Neuronal stem cell (in vitro differentiated cells): ENCODE measurements around the gene FIP1L1.

ENCODE experiments used
- DNase-seq: peaks from one replicate; pipeline ENCODE4 v3.0.0-alpha.2; 2013; ENCODE audit warnings: low spot score
- H2AFZ ChIP-seq: one replicate; pipeline ENCODE4 v1.6.1; 2013; ENCODE audit warnings: mild to moderate bottlenecking, low read length, inconsistent platforms
- H2AK5ac ChIP-seq: 2 replicates; pipeline ENCODE4 v1.6.1; 2013; ENCODE audit warnings: low read depth, mild to moderate bottlenecking, inconsistent platforms, low read length, moderate library complexity, mixed read lengths
- H2BK120ac ChIP-seq: 2 replicates; pipeline ENCODE4 v1.6.1; 2013; ENCODE audit warnings: low read depth, mild to moderate bottlenecking, inconsistent platforms, low read length, moderate library complexity, mixed read lengths
- H2BK12ac ChIP-seq: one replicate; pipeline ENCODE4 v1.6.1; 2013; ENCODE audit warnings: low read length, inconsistent platforms
- H2BK15ac ChIP-seq: 2 replicates; pipeline ENCODE4 v1.6.1; 2013; ENCODE audit warnings: mild to moderate bottlenecking, low read length, inconsistent platforms, mixed read lengths
- H2BK5ac ChIP-seq: one replicate; pipeline ENCODE4 v1.6.1; 2013; ENCODE audit warnings: inconsistent platforms, mild to moderate bottlenecking, low read length, moderate library complexity
- H3K14ac ChIP-seq: one replicate; pipeline ENCODE4 v1.6.1; 2013; ENCODE audit warnings: low read length, inconsistent platforms
- H3K18ac ChIP-seq: 2 replicates; pipeline ENCODE4 v1.6.1; 2013; ENCODE audit warnings: low read length, inconsistent platforms
- H3K23ac ChIP-seq: 2 replicates; pipeline ENCODE4 v1.6.1; 2013; ENCODE audit warnings: low read depth, mild to moderate bottlenecking, mixed read lengths, low read length, inconsistent platforms; ENCODE audit not compliant: poor library complexity
- H3K27ac ChIP-seq: replicated peaks from 3 replicates; pipeline ENCODE4 v1.5.1; 2013; ENCODE audit warnings: low read length, inconsistent platforms
- H3K27me3 ChIP-seq, 3 experiments: 2 replicates each; pipeline ENCODE4 v1.6.1; 2013; ENCODE audit warnings: low read length in 3 of 3, mild to moderate bottlenecking in 2 of 3, inconsistent platforms in 1 of 3, low read depth in 1 of 3, mixed read lengths in 1 of 3, moderate library complexity in 1 of 3; ENCODE audit not compliant: control insufficient read depth in 3 of 3, insufficient read depth in 3 of 3
- H3K36me3 ChIP-seq, 2 donors: replicated peaks in 1 of 2; 2 replicates each; pipeline ENCODE4 v1.6.1; 2013; ENCODE audit warnings: low read length in 2 of 2; ENCODE audit not compliant: control insufficient read depth in 2 of 2, insufficient read depth in 2 of 2
- H3K4ac ChIP-seq: 2 replicates; pipeline ENCODE4 v1.6.1; 2013; ENCODE audit warnings: inconsistent platforms, mild to moderate bottlenecking, low read length, moderate library complexity
- H3K4me1 ChIP-seq, 2 donors: 1 replicate in 1 of 2; 2 replicates in 1 of 2; pipeline ENCODE4 v1.6.1; 2013; ENCODE audit warnings: low read length in 2 of 2, low read depth in 1 of 2; ENCODE audit not compliant: control insufficient read depth in 2 of 2, insufficient read depth in 1 of 2
- H3K4me2 ChIP-seq: one replicate; pipeline ENCODE4 v1.6.1; 2013; ENCODE audit warnings: mild to moderate bottlenecking, low read length, inconsistent platforms; ENCODE audit not compliant: insufficient read depth, poor library complexity, severe bottlenecking
- H3K4me3 ChIP-seq, 2 donors: 2 replicates each; pipeline ENCODE4 v1.5.1; 2013; ENCODE audit warnings: low read length in 2 of 2, mild to moderate bottlenecking in 2 of 2, inconsistent platforms in 1 of 2, moderate library complexity in 1 of 2
- H3K79me1 ChIP-seq: one replicate; pipeline ENCODE4 v1.6.1; 2013; ENCODE audit warnings: low read depth, mild to moderate bottlenecking, inconsistent platforms, low read length, moderate library complexity
- H3K9ac ChIP-seq: one replicate; pipeline ENCODE4 v1.6.1; 2013; ENCODE audit warnings: mild to moderate bottlenecking, low read depth, low read length, inconsistent platforms; ENCODE audit not compliant: poor library complexity
- H3K9me3 ChIP-seq, 2 donors: replicated peaks in 1 of 2; 2 replicates each; pipeline versions ENCODE3 to v1.6.1; 2013; ENCODE audit warnings: low read length in 2 of 2, mild to moderate bottlenecking in 2 of 2, inconsistent platforms in 1 of 2, low read depth in 1 of 2, mixed read lengths in 1 of 2, moderate library complexity in 1 of 2; ENCODE audit not compliant: control insufficient read depth in 2 of 2, insufficient read depth in 1 of 2
- H4K8ac ChIP-seq: one replicate; pipeline ENCODE4 v1.6.1; 2013; ENCODE audit warnings: low read depth, mild to moderate bottlenecking, inconsistent platforms, low read length, moderate library complexity
- H4K91ac ChIP-seq: one replicate; pipeline ENCODE4 v1.6.1; 2013; ENCODE audit warnings: low read length, low read depth, mild to moderate bottlenecking, inconsistent platforms; ENCODE audit not compliant: poor library complexity
- WGBS, 2 donors: extraction: QIAGEN DNeasy Blood & Tissue Kit; methylation state at CpG; one replicate each; pipeline ENCODE4 v1.1.7; 2013; ENCODE audit warnings: missing lambda C conversion rate in 2 of 2, mixed read lengths in 1 of 2; ENCODE audit not compliant: insufficient read length in 2 of 2, insufficient replicate concordance in 1 of 2; ENCODE audit errors: extremely low coverage in 2 of 2; 5-methylcytosine and 5-hydroxymethylcytosine counted together

Gene FIP1L1

GRCh38 chr4:53508446-53508845, 131.0 kb downstream of the FIP1L1 start:
- no peaks in the 10 kb centered on the region for H3K36me3 ChIP-seq
- no peak overlapping the region for H3K9ac ChIP-seq
- H3K27me3 ChIP-seq, result no peaks in the 10 kb centered on the region
- H2AFZ ChIP-seq, result no peak overlapping the region
- H3K4me3 ChIP-seq, result no peak overlapping the region
- H3K4me2 ChIP-seq, result no peak overlapping the region
- no peak overlapping the region for H2BK12ac ChIP-seq
- no peak overlapping the region for H3K23ac ChIP-seq
- no peak overlapping the region for H3K4ac ChIP-seq
- no peak overlapping the region for H2BK5ac ChIP-seq
- H2BK120ac ChIP-seq, result no peak overlapping the region
- no peaks in the 10 kb centered on the region for H3K4me1 ChIP-seq
- H4K91ac ChIP-seq, result no peak overlapping the region
- WGBS, 2 donors, result no CpG with 5 or more reads among the region's 1 CpG
- H4K8ac ChIP-seq, result no peak overlapping the region
- no peak for DNase-seq
- no peaks in the 10 kb centered on the region for H3K9me3 ChIP-seq
- no peak overlapping the region for H2BK15ac ChIP-seq
- no peak overlapping the region for H3K14ac ChIP-seq
- H2AK5ac ChIP-seq, result no peak overlapping the region
- no peaks in the 10 kb centered on the region for H3K79me1 ChIP-seq
- no peak overlapping the region for H3K27ac ChIP-seq
- H3K18ac ChIP-seq, result no peak overlapping the region

- Histone ChIP-seq H2AK5ac (no peak overlapping the region), H2BK120ac (no peak overlapping the region), H2AFZ (no peak overlapping the region), H3K18ac (no peak overlapping the region), H3K4me3 (no peak overlapping the region), H3K23ac (no peak overlapping the region), H3K9ac (no peak overlapping the region), H2BK15ac (no peak overlapping the region), H3K9me3 (no peaks in the 10 kb centered on the region), H3K27me3 (no peaks in the 10 kb centered on the region), H2BK5ac (no peak overlapping the region), H3K27ac (no peak overlapping the region), H3K36me3 (no peaks in the 10 kb centered on the region), H3K4ac (no peak overlapping the region), H3K4me1 (no peaks in the 10 kb centered on the region), H4K91ac (no peak overlapping the region), H3K4me2 (no peak overlapping the region), H4K8ac (no peak overlapping the region), H2BK12ac (no peak overlapping the region), H3K79me1 (no peaks in the 10 kb centered on the region), H3K14ac (no peak overlapping the region)
- no peak for DNase-seq
- no CpG with 5 or more reads among the region's 5 CpGs for WGBS, 2 donors
Measured at GRCh38 chr4:53510321-53510720, 132.9 kb downstream of the FIP1L1 start.
